Right renal cortex interstitium (tissue), 3 donors: Measurements from ENCODE around the gene NTN4. TPM values are rescaled to one million over a fixed set of nuclear protein-coding genes. Genes with fewer than 3 reads are reported as not detected.

Experiments used
- polyA plus RNA-seq, 3 donors: library from polyadenylated mRNA; unstranded; fragments of 120-200 nt; gene quantifications; one replicate each; pipeline ENCODE4 v1.2.1, GENCODE V29; 2013; ENCODE audit not compliant: insufficient read length in 3 of 3

NTN4 gene
- polyA plus RNA-seq, 3 donors = 99.0 to 133 (median 114) TPM

Other genes with a start within 250 kb of the NTN4 start
- 1 to 10 TPM; 2.4 to 3.3 (median 2.5) TPM for gene USP44, start 239.3 kb downstream of the NTN4 start, polyA plus RNA-seq
- 100 to 1,000 TPM; 104 to 116 (median 111) TPM for gene SNRPF, start 68.2 kb upstream of the NTN4 start, polyA plus RNA-seq
- gene CCDC38, start 151.8 kb upstream of the NTN4 start, polyA plus RNA-seq = under 1 TPM; 0.21 to 0.37 (median 0.35) TPM
- 1 to 10 TPM; 1.1 to 1.4 (median 1.3) TPM for gene AMDHD1, start 152.6 kb upstream of the NTN4 start, polyA plus RNA-seq
- gene HAL, start 205.6 kb upstream of the NTN4 start, polyA plus RNA-seq = under 1 TPM; 0.26 to 0.46 (median 0.30) TPM
- gene LTA4H, start 244.8 kb upstream of the NTN4 start, polyA plus RNA-seq = 100 to 1,000 TPM; 132 to 142 (median 132) TPM